ENCODE data around the gene TPM1.

- TF ChIP-seq CTCF (IDR thresholded peaks at IDR 0.05; ENCODE audit: low read depth, low read length, missing input control) (no peak), ZBTB33 (IDR thresholded peaks at IDR 0.05) (no peak), REST (IDR thresholded peaks at IDR 0.05) (no peak)
Measured at GRCh38 chr15:63052077-63052841, 9.7 kb downstream of the TPM1 start.

All from liver (tissue), 2 donors.